Head of caudate nucleus (tissue), 42 donors: ENCODE results near the gene CCDC9B.
A peak's percentile ranks its signal among the peaks of the same experiment; 100 is the strongest.

Experiments used
- DNase-seq, 42 donors: peaks; one replicate each; pipeline versions ENCODE4 v3.0.0 to v3.0.0-alpha.2; 2020 to 2021; ENCODE audit warnings: mixed read lengths in 7 of 42
- intact Hi-C: fragments of 100-400 bp; cut with DNase I; formaldehyde crosslinking; loops from one replicate; pipeline ENCODE4 v1.15.0; 2022

Gene CCDC9B

GRCh38 chr15:40334941-40335795, 5.6 kb downstream of the CCDC9B start:
- DNase-seq, result peak in 4 of 42 donors; percentile 23 to 42 (median 30)
- intact Hi-C loops, result no loop called here

GRCh38 chr15:40334541-40334940, 6.2 kb downstream of the CCDC9B start:
- intact Hi-C loops, result no loop called here
- no peak for DNase-seq

GRCh38 chr15:40333922-40334492, 6.7 kb downstream of the CCDC9B start:
- peak in 29 of 42 donors; percentile 21 to 72 (median 47) for DNase-seq
- intact Hi-C loops, result no loop called here

GRCh38 chr15:40332113-40332781, 8.5 kb downstream of the CCDC9B start:
- intact Hi-C loops, result no loop called here
- no peak for DNase-seq

- DNase-seq, result no peak
- intact Hi-C loops, result no loop called here
These were observed 9.1 kb downstream of the CCDC9B start for GRCh38 chr15:40331637-40332036.

GRCh38 chr15:40331026-40331425, 9.7 kb downstream of the CCDC9B start:
- intact Hi-C loops, result no loop called here
- no peak for DNase-seq

GRCh38 chr15:40330368-40330836, 10.3 kb downstream of the CCDC9B start:
- DNase-seq, result peak in 20 of 42 donors; percentile 28 to 63 (median 52)
- intact Hi-C loops, result no loop called here

- intact Hi-C loops, result no loop called here
- DNase-seq, result no peak
These were observed 10.9 kb downstream of the CCDC9B start for GRCh38 chr15:40329804-40330203.

- DNase-seq, result no peak
- intact Hi-C loops, result no loop called here
These were observed 12.0 kb downstream of the CCDC9B start for GRCh38 chr15:40328751-40329150.

GRCh38 chr15:40328176-40328575, 12.6 kb downstream of the CCDC9B start:
- intact Hi-C loops, result no loop called here
- DNase-seq, result no peak

GRCh38 chr15:40327457-40327856, 13.3 kb downstream of the CCDC9B start:
- DNase-seq, result no peak
- intact Hi-C loops, result no loop called here

- DNase-seq, result no peak
- intact Hi-C loops, result no loop called here
These were observed 15.0 kb downstream of the CCDC9B start for GRCh38 chr15:40325700-40326099.

- peak in 1 of 42 donors; percentile 7 for DNase-seq
- intact Hi-C loops, result no loop called here
These were observed 15.6 kb downstream of the CCDC9B start for GRCh38 chr15:40325188-40325587.

GRCh38 chr15:40323953-40324937, 16.5 kb downstream of the CCDC9B start:
- DNase-seq, result peak in 9 of 42 donors; percentile 7 to 58 (median 29)
- intact Hi-C loops, result no loop called here

GRCh38 chr15:40323239-40323952, 17.3 kb downstream of the CCDC9B start, which contains the start of gene INAFM2:
Gene INAFM2 (plus strand): TSS chr15:40323692. CDS start chr15:40324056, 364 bp downstream.
- intact Hi-C loops, result no loop called here

GRCh38 chr15:40322531-40323238, 18.1 kb downstream of the CCDC9B start:
- DNase-seq, result peak in 7 of 42 donors; percentile 12 to 61 (median 35)
- intact Hi-C loops, result no loop called here

More at GRCh38 chr15:40323239-40323952, 17.3 kb downstream of the CCDC9B start, which contains the start of gene INAFM2:
- peak; percentile 72 to 96 (median 88) for DNase-seq

- DNase-seq, result peak in 38 of 42 donors; percentile 8 to 91 (median 76)
- intact Hi-C loops, result no loop called here
These were observed 19.8 kb downstream of the CCDC9B start for GRCh38 chr15:40320931-40321371.
